ENCODE results near the gene ZNF420. TPM values are rescaled to one million over a fixed set of nuclear protein-coding genes. Genes with fewer than 3 reads are reported as not detected.
"Not testable (repeated sequence)": the region's sequence is repeated elsewhere in the genome, so short reads cannot be mapped to it uniquely, and the experiment has no call there.

ZNF420 gene
- total RNA-seq, 1 donor from 2014 or later: 11.6 TPM

- POLR2A ChIA-PET: no interaction called here
- TF ChIP-seq CTCF (IDR thresholded peaks at IDR 0.05): no peak
- peaks cover 84% of the 10 kb centered on the region for H3K36me3 Mint-ChIP-seq (ENCODE audit: low read depth)
These were observed 35.8 kb downstream of the ZNF420 start for GRCh38 chr19:37114001-37114400.

DNA sequence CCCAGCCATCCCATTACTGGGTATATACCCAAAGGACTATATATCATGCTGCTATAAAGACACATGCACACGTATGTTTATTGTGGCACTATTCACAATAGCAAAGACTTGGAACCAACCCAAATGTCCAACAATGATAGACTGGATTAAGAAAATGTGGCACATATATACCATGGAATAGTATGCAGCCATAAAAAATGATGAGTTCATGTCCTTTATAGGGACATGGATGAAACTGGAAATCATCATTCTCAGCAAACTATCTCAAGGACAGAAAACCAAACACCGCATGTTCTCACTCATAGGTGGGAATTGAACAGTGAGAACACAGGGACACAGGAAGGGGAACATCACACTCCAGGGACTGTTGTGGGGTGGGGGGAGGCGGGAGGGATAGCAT lies 43.9 kb downstream of the ZNF420 start:
- DNase-seq; POLR2A ChIA-PET; ATAC-seq (ENCODE audit: low read depth); intact Hi-C loops (cut with micrococcal nuclease); H3K27me3 Mint-ChIP-seq; CTCF ChIA-PET; H3K27ac Mint-ChIP-seq; H3K4me1 Mint-ChIP-seq; H3K4me3 Mint-ChIP-seq: not testable (repeated sequence)
- H3K36me3 Mint-ChIP-seq (ENCODE audit: low read depth): peaks cover 49% of the 10 kb centered on the region
- H3K9me3 Mint-ChIP-seq: peaks cover 34% of the 10 kb centered on the region

More at GRCh38 chr19:37114001-37114400, 35.8 kb downstream of the ZNF420 start:
- Mint-ChIP-seq H3K27me3 (no peaks in the 10 kb centered on the region), H3K4me3 (no peak overlapping the region), H3K9me3 (peaks cover 61% of the 10 kb centered on the region), H3K27ac (no peak overlapping the region), H3K4me1 (no peaks in the 10 kb centered on the region)
- DNase-seq (no peak), ATAC-seq (ENCODE audit: low read depth) (no peak)
- CTCF ChIA-PET: no interaction called here
- intact Hi-C loops (cut with micrococcal nuclease): no loop called here

DNA sequence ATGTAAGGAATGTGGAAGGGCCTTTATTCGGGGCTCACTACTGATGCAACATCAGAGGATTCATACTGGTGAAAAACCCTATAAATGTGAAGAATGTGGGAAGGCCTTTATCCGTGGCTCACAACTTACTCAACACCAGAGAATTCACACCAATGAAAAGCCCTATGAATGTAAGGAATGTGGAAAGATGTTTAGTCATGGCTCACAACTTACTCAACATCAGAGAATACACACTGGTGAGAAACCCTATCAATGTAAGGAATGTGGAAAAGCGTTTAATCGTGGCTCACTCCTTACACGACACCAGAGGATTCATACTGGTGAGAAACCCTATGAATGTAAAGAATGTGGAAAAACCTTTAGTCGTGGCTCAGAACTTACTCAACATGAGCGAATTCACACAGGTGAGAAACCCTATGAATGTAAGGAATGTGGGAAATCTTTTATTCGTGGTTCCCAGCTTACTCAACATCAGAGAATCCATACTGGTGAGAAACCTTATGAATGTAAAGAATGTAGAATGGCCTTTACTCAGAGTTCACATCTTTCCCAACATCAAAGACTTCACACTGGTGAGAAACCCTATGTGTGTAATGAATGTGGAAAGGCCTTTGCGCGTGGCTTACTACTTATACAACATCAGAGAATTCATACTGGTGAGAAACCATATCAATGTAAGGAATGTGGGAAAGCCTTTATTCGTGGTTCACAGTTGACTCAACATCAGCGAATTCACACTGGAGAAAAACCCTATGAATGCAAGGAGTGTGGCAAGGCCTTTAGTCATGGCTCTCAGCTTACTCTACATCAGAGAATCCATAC lies 50.0 kb downstream of the ZNF420 start:
- ATAC-seq (ENCODE audit: low read depth) (no peak), DNase-seq (no peak)
- Mint-ChIP-seq H3K9me3 (peaks cover 48% of the 10 kb centered on the region), H3K4me1 (no peaks in the 10 kb centered on the region), H3K4me3 (no peak overlapping the region), H3K27me3 (no peaks in the 10 kb centered on the region), H3K36me3 (ENCODE audit: low read depth) (peaks cover 83% of the 10 kb centered on the region), H3K27ac (no peak overlapping the region)
- CTCF ChIA-PET: no interaction called here
- no peak for TF ChIP-seq CTCF (IDR thresholded peaks at IDR 0.05)
- intact Hi-C loops (cut with micrococcal nuclease): no loop called here
- POLR2A ChIA-PET: no interaction called here

DNA sequence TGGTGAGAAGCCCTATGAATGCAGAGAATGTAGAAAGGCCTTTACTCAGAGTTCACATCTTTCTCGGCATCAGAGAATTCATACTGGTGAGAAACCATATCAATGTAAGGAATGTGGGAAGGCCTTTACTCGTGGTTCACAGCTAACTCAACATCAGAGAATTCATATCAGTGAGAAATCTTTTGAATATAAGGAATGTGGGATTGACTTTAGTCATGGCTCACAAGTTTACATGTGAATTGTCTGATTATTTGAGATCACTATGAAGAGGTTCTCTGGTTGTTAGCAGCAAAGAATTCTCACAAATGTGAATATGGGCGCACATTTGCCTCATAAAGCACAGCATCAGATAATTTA lies 50.6 kb downstream of the ZNF420 start:
- DNase-seq: no peak

DNA sequence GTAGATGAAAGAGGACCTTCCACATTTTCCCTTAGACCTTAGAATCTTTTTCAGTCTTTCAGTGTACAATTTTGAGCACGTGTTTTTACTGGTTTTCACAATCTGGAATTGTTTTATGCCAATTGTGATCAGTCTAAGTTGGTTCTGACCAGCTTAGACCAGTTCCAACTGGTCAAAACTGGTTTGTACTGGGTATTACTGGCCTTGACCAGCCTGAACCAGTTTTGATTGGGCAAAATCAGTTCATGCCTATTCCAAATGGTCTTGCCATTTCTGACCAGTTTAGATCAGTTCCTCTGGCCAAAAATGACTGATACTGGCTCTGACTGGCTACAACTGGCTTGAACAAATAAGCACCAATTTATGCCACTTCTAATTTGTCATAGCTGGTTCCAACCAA lies 57.9 kb downstream of the ZNF420 start:
- POLR2A ChIA-PET: no interaction called here
- no peak for TF ChIP-seq CTCF (IDR thresholded peaks at IDR 0.05)
- no peak overlapping the region for H3K27ac Mint-ChIP-seq
- intact Hi-C loops (cut with micrococcal nuclease): no loop called here
- no peaks in the 10 kb centered on the region for H3K27me3 Mint-ChIP-seq
- CTCF ChIA-PET: no interaction called here
- ATAC-seq (ENCODE audit: low read depth): no peak
- H3K4me3 Mint-ChIP-seq: no peak overlapping the region
- no peak for DNase-seq
- H3K9me3 Mint-ChIP-seq: peaks cover 55% of the 10 kb centered on the region
- H3K4me1 Mint-ChIP-seq: no peaks in the 10 kb centered on the region
- H3K36me3 Mint-ChIP-seq (ENCODE audit: low read depth): peaks cover 46% of the 10 kb centered on the region

More for the DNA sequence above, 50.6 kb downstream of the ZNF420 start:
- ATAC-seq (ENCODE audit: low read depth): no peak
- Mint-ChIP-seq H3K4me1 (no peaks in the 10 kb centered on the region), H3K27ac (no peak overlapping the region), H3K9me3 (peaks cover 52% of the 10 kb centered on the region), H3K27me3 (no peaks in the 10 kb centered on the region), H3K36me3 (ENCODE audit: low read depth) (peaks cover 86% of the 10 kb centered on the region), H3K4me3 (no peak overlapping the region)
- ChIA-PET CTCF (no interaction called here), POLR2A (interaction anchor here (0.6 kb wide), 1 partner anchor 377 kb away, joined by 5 read pairs; no protein-coding TSS in a partner anchor)
- TF ChIP-seq CTCF (IDR thresholded peaks at IDR 0.05): no peak
- intact Hi-C loops (cut with micrococcal nuclease): no loop called here
